ENCODE measurements around the gene TPSG1. TPM values are rescaled to one million over a fixed set of nuclear protein-coding genes. Genes with fewer than 3 reads are reported as not detected.

The TPSG1 gene
- total RNA-seq, 1 experiment from 2014 or later: not detected

DNA sequence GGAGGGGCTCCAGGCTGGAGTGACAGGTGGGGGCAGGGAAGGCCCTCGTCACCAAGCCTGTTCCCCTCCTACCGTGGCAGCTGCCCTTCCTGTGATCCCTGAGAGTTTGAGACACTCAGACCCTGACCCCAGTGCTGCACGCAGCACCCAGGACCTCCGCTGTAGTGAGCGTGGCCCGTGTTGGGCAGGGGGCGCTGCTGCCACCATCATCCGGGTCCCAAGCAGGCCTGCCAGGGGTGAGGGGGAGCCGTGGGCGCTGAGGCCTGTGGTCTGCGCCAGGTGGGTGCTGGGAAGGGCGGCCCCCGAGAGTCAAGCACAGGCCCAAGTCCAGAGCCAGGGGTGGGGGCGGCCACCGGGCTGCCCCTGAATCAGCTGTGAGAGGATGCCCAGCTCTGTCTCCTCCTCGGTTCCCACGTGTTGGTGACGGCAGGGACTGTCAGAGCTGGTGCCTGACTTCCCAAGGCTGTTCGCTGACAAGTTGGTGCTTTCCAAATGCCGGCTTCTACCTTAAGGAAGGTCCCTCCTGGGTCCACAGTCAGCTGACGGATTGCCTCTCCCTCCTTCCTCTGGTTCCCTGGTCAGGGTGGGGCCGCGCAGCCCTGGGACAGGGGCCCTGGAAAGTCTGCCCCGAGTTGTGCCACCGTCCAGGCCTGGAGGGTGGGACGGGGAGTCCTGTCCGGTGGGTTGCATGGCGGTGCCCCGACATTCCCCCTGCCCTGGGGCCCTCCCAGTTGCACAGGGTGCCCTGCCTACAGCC is 31.1 kb downstream of the TPSG1 start:
- Mint-ChIP-seq H3K27me3 (ENCODE audit: low read depth) (no peaks in the 10 kb centered on the region), H3K9me3 (no peaks in the 10 kb centered on the region), H3K27ac (no peak overlapping the region), H3K4me3 (no peak overlapping the region), H3K36me3 (no peaks in the 10 kb centered on the region), H3K4me1 (0 out of 2 replicates have a peak, but pooled peaks cover 4% of the 10 kb centered on the region)
- ATAC-seq: peak; percentile 27
- ChIA-PET POLR2A (no interaction called here), CTCF (interaction anchor here (0.7 to 1.5 kb wide), 10 partner anchors 12 to 137 kb away, joined by 3 to 7 read pairs (median 4); no protein-coding TSS in a partner anchor)
- no peak for DNase-seq (ENCODE audit: low spot score)
- TF ChIP-seq ZBTB43 (CRISPR knock-in tag; IDR thresholded peaks at IDR 0.05): no peak
- TF ChIP-seq AFF4 (CRISPR knock-in tag; IDR thresholded peaks at IDR 0.05; ENCODE audit: borderline replicate concordance): no peak
- no peak for TF ChIP-seq ZNF138 (CRISPR knock-in tag; conservative IDR thresholded peaks at IDR 0.05)

DNA sequence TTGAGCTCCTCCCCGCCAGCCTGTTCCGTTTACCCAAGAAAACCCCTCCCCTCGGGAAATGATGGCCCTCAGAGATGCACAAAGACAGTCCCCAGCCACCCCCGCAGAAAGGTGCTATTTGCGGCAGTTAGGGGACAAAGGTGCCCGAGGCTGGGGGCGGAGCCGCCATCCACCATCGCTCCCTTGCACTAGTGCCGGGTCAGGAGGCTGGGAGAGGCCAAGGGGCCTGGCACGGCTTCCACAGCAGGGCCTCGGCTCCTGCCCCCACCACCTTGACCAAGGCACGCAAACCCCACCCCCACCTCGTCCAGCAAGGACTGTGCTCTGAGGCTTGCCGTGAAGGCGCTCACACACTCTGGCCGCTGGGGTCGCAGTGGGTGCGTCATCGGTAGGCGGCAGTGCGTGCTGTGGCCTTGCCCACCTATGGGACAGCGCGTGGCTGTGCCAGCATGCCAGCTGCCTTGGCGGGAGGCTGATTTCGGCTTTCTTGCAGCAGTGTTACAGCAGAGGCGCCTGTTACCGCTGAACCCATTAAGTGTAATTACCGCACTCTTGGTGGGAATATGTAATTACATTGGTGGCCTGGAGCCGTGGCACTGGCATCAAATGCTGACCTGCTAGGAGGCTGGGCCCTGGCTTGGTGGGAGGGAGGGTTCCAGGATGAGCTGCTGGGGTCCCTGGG is 31.8 kb downstream of the TPSG1 start:
- DNase-seq (ENCODE audit: low spot score): no peak
- Mint-ChIP-seq H3K4me3 (no peak overlapping the region), H3K27ac (no peak overlapping the region)
- TF ChIP-seq NR1H2 (CRISPR knock-in tag; IDR thresholded peaks at IDR 0.05) (no peak), AR (CRISPR knock-in tag; IDR thresholded peaks at IDR 0.05) (no peak), HMGXB4 (CRISPR knock-in tag; IDR thresholded peaks at IDR 0.05) (no peak), ZNF317 (CRISPR knock-in tag; IDR thresholded peaks at IDR 0.05; ENCODE audit: borderline replicate concordance, low read depth) (no peak), CREM (CRISPR knock-in tag; IDR thresholded peaks at IDR 0.05) (no peak), ZNF219 (CRISPR knock-in tag; IDR thresholded peaks at IDR 0.05; ENCODE audit: borderline replicate concordance) (no peak), ZNF416 (CRISPR knock-in tag; IDR thresholded peaks at IDR 0.05) (no peak), ZNF671 (CRISPR knock-in tag; IDR thresholded peaks at IDR 0.05) (no peak), GABPB1 (CRISPR knock-in tag; IDR thresholded peaks at IDR 0.05) (no peak), NR2C2 (CRISPR knock-in tag; IDR thresholded peaks at IDR 0.05) (no peak), ZBTB21 (CRISPR knock-in tag; IDR thresholded peaks at IDR 0.05; ENCODE audit: borderline replicate concordance) (no peak), ZNF423 (CRISPR knock-in tag; IDR thresholded peaks at IDR 0.05) (no peak), JAZF1 (CRISPR knock-in tag; IDR thresholded peaks at IDR 0.05) (no peak), KAT7 (CRISPR knock-in tag; IDR thresholded peaks at IDR 0.05; ENCODE audit: borderline replicate concordance) (no peak)
- TF ChIP-seq, protein P1, sequence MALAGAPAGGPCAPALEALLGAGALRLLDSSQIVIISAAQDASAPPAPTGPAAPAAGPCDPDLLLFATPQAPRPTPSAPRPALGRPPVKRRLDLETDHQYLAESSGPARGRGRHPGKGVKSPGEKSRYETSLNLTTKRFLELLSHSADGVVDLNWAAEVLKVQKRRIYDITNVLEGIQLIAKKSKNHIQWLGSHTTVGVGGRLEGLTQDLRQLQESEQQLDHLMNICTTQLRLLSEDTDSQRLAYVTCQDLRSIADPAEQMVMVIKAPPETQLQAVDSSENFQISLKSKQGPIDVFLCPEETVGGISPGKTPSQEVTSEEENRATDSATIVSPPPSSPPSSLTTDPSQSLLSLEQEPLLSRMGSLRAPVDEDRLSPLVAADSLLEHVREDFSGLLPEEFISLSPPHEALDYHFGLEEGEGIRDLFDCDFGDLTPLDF (CRISPR knock-in tag; IDR thresholded peaks at IDR 0.05): no peak
- TF ChIP-seq, protein P2, sequence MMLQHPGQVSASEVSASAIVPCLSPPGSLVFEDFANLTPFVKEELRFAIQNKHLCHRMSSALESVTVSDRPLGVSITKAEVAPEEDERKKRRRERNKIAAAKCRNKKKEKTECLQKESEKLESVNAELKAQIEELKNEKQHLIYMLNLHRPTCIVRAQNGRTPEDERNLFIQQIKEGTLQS (CRISPR knock-in tag; conservative IDR thresholded peaks at IDR 0.05): no peak
- TF ChIP-seq, protein P3, sequence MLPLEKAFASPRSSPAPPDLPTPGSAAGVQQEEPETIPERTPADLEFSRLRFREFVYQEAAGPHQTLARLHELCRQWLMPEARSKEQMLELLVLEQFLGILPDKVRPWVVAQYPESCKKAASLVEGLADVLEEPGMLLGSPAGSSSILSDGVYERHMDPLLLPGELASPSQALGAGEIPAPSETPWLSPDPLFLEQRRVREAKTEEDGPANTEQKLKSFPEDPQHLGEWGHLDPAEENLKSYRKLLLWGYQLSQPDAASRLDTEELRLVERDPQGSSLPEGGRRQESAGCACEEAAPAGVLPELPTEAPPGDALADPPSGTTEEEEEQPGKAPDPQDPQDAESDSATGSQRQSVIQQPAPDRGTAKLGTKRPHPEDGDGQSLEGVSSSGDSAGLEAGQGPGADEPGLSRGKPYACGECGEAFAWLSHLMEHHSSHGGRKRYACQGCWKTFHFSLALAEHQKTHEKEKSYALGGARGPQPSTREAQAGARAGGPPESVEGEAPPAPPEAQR (CRISPR knock-in tag; IDR thresholded peaks at IDR 0.05): no peak

More for the DNA sequence above, 31.8 kb downstream of the TPSG1 start:
- H3K36me3 Mint-ChIP-seq: no peaks in the 10 kb centered on the region
- H3K27me3 Mint-ChIP-seq (ENCODE audit: low read depth): no peaks in the 10 kb centered on the region
- H3K4me1 Mint-ChIP-seq: 0 out of 2 replicates have a peak, but pooled peaks cover 4% of the 10 kb centered on the region
- no peaks in the 10 kb centered on the region for H3K9me3 Mint-ChIP-seq
- POLR2A ChIA-PET: no interaction called here
- CTCF ChIA-PET: interaction anchor here (0.7 to 1.5 kb wide), 9 partner anchors 12 to 93 kb away, joined by 3 to 7 read pairs (median 4); no protein-coding TSS in a partner anchor
- ATAC-seq: no peak
